Raji (cell line): ENCODE measurements around the gene AGPAT1.

Experiments
- POLR2A ChIP-seq: IDR thresholded peaks from 2 replicates; pipeline ENCODE4 v1.6.1; 2011; ENCODE audit warnings: low read depth, low read length, control low read depth; ENCODE audit not compliant: insufficient read depth

AGPAT1 gene

DNA sequence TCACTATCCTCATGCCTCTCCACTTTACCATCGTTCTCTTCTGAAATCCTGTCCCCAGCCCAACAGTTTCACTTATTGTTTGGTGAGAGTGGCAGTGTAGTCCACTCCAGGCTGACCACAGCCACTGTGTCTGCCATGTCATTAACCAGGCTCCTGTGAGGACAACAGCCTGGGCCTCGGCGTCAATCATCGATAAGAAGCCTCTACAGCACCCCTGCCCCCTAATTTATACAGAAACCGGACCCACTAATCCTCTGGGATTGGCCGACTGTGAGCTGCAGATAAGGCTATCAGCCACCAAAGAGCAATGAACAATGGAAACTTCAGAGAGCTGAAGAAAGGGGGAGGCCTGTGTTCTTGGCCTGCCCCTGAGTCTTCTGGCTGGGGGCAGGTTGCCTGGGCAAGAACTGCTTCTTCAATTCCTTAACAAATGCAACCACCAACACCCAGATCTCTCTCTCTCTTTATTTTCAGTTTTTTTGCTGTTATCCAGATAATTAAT lies 8.1 kb downstream of the AGPAT1 start:
- no peak for TF ChIP-seq POLR2A

GRCh38 chr6:32167154-32167760 lies 8.6 kb downstream of the AGPAT1 start:
- TF ChIP-seq POLR2A, result no peak

DNA sequence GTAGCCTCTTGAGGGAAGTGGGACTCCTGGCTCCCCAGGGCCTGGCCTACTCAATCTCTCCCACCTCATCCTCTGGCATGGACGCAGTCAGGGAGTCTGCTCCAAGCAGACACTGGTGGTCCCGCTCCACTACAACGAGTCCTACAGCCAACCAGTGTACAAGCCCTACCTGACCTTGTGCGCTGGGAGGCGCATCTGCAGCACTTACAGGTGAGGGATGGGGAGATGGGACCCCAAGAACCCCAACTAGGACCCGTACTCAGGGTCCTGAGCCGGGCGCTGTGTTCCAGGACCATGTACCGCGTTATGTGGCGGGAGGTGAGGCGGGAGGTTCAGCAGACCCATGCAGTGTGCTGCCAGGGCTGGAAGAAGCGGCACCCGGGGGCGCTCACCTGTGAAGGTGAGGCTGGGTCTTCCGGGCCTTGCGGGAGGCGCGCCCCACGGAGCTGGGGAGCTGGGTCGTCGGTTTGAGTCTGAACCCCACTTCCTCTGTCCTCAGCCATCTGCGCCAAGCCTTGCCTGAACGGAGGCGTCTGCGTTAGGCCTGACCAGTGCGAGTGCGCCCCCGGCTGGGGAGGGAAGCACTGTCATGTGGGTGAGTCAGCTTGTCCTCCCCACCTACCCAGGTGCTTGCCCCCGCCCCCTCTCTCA lies 9.3 kb downstream of the AGPAT1 start:
- TF ChIP-seq POLR2A, result no peak

DNA sequence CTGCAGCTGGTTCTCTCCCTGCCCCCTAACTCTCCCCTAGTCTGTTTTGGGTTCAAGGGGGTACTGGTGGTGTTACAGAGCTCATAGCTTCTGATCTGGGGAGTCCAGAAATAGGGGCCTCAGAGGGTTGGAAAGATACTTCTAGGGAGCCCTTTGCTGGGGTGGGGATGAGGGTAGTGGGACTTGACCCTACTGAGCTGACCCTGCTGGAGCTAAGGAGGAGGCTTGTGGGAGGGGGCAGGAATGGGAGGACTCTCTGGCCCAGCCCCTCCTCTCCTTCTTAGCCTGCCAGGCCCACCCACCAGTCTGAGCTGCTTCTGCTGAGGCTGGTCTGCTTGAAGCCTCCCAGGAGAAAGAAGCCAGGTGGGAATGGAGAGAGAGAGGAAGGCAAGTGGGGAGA lies 11.6 kb downstream of the AGPAT1 start, which contains the start of gene EGFL8:
Gene EGFL8 (plus strand): TSS at position 301 of the 400 bp plus-strand sequence. CDS start 1,571 bp downstream, outside the sequence.
- no peak for TF ChIP-seq POLR2A

- no peak for TF ChIP-seq POLR2A
These were observed 12.2 kb downstream of the AGPAT1 start for GRCh38 chr6:32163559-32164258.

DNA sequence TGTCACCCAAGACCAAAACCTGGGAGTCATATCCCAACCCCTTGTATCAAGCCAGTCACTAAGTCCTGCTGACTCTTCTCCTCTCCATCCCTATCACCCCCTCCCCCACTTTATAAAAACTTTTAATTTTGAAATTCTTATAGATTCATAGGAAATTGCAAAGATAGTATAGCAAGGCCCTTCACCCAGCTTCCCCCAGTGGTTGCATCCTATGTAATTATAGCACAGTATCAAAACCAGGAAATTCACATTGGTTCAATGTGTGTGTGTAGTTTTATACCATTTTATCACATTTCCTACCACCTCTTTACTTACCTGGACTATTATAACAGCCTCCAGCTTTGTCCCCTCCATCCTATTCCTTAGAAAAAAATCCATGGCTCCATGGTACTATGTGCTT lies 17.8 kb downstream of the AGPAT1 start:
- TF ChIP-seq POLR2A, result no peak

DNA sequence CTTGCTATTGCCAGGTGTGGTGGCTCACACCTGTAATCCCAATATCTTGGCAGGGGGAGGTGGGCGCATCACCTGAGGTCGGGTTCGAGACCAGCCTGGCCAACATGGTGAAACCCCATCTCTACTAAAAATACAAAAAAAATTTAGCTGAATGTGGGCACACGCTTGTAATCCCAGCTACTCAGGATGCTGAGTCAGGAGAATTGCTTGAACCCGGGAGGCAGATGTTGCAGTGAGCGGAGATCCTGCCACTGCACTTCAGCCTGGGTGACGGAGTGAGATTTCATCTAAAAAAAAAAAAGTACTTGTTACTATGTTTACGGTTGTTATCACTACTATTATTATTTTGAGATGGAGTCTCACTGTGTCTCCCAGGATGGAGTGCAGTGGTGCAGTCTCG lies 19.0 kb downstream of the AGPAT1 start:
- no peak for TF ChIP-seq POLR2A

DNA sequence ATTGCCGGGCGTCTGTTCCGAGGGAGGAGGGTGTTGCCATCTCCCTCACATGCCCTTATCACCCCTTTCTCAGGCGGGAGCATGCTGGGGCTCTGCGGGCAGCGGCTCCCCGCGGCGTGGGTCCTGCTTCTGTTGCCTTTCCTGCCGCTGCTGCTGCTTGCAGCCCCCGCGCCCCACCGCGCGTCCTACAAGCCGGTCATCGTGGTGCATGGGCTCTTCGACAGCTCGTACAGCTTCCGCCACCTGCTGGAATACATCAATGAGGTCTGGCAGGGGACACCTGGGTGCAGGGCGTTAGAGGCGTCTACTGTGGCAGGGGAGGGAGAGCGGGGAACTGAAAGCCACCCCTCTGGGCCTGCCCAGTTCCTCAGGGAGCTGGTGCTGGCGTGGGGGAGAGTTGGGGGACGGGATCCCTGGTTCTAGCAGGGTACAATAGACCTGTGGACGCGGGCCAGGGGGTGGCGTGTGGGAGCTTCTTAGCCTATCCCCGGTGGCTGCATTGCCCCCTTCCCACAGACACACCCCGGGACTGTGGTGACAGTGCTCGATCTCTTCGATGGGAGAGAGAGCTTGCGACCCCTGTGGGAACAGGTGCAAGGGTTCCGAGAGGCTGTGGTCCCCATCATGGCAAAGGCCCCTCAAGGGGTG lies 21.2 kb downstream of the AGPAT1 start:
- TF ChIP-seq POLR2A, result peak; percentile 42; the same call in 1 of the 2 replicates

GRCh38 chr6:32153564-32154513 lies 22.0 kb downstream of the AGPAT1 start, which contains the start of gene PPT2:
Gene PPT2 (plus strand): TSS chr6:32154141. CDS start chr6:32154595, 454 bp downstream.
- no peak for TF ChIP-seq POLR2A

GRCh38 chr6:32152769-32153563 lies 22.9 kb downstream of the AGPAT1 start:
- TF ChIP-seq POLR2A, result no peak

- TF ChIP-seq POLR2A, result no peak
These were observed 23.8 kb downstream of the AGPAT1 start, which contains the start of gene PRRT1 for GRCh38 chr6:32151863-32152768. Gene PRRT1 (minus strand): TSS chr6:32151939. CDS start chr6:32151827, 112 bp downstream.

DNA sequence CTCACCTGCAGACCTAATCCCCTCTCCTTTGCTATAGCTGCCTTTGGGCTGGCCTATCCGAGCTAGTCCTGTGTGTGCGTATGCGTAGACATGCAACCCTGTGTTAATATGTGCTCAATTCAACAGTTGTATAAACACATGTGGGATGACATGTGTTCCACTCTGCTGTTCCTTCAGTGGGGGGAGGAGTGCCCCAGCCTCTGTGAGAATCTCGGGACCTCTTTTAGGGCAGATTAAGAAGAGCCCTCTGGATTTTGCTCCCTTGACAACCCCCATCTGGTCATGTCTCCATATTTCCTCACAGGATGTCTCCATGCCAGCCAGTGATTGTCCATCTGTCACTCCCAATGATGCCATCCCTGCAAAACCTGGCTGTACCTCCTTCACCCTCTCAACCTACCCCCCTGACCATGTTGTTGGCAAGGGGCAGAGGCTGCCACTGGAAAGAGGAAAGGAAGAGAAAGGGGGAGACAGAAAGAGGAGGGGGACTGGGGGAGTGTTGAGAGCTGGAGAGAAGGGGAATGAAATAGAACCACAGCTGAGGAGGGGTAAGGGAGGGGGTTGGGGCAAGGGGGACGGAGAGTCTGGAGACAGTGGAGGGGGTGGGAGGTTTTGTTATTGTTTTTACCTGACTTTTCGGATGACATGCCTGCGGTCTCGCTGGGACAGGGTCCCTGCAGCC lies 24.6 kb downstream of the AGPAT1 start:
- TF ChIP-seq POLR2A, result no peak
